ENCODE data around the gene FANCM.
"Not testable (repeated sequence)": the region's sequence is repeated elsewhere in the genome, so short reads cannot be mapped to it uniquely, and the experiment has no call there.

The FANCM gene

DNA sequence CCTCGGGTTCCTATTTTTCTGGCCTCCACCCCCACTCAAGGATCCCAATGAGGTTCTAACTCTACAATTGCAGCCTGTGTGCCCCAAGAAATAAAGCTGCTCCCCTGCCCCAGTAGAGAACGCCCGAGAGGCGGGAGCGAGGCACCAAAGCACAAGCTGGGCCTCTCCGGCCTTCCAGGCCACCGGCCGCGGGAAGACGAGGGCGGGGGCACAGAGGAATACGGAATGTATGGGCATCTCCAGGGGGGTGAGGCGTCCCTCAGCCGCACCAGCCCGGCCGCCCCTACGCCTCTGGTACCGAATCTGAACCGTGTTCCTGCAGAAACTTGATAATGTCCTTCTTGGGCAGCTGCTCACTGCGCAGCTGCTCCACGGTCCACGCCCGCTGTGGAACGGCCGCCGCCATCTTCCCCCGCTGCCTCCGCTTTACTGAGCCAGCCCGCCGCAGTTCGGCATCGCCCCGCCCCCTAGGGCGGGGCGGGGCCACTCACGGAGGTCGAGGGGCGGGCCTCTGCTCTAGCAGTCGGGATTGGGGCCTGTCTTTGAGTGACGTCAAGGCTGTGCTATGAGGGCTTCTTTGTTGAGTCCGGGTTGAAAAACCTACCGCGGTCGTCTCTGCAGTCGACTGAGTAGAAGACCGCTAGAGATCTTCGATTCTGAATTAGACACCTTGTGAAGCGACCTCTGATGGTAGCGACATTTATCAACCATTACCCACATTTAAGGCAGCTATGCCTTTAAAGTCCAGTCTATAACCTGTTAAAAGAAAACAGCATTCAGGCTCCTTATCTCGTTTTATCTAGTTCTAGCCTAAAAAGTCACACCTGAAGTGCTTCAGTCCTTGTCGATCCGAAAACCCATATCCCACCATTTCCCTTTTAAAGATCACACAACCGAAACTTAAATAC is 1.4 kb upstream of the FANCM start, which contains the start of gene FKBP3:
FKBP3 (minus strand) TSS at position 431 of the 908 bp plus-strand sequence; CDS start at position 406, 25 bp downstream.
- peak within 1 kb of the TSS; percentile 61 for H3K27ac ChIP-seq
- no peaks in the 10 kb centered on the region for H3K36me3 ChIP-seq (ENCODE audit: insufficient read depth)
- peaks cover 51% of the 10 kb centered on the region for H3K79me2 ChIP-seq (ENCODE audit: insufficient read depth, low read depth)
- no peak within 1 kb of the TSS for H3K4me3 ChIP-seq (IDR thresholded peaks at IDR 0.05; ENCODE audit: insufficient read depth, low read depth, low read length)
- H3K4me1 ChIP-seq (ENCODE audit: low read depth, poor library complexity, severe bottlenecking) = peaks cover 25% of the 10 kb centered on the region
- H3K27me3 ChIP-seq (ENCODE audit: insufficient read depth, low read depth) = no peaks in the 10 kb centered on the region
- peak within 1 kb of the TSS; percentile 84 for H3K4me2 ChIP-seq
- TF ChIP-seq, protein P1, sequence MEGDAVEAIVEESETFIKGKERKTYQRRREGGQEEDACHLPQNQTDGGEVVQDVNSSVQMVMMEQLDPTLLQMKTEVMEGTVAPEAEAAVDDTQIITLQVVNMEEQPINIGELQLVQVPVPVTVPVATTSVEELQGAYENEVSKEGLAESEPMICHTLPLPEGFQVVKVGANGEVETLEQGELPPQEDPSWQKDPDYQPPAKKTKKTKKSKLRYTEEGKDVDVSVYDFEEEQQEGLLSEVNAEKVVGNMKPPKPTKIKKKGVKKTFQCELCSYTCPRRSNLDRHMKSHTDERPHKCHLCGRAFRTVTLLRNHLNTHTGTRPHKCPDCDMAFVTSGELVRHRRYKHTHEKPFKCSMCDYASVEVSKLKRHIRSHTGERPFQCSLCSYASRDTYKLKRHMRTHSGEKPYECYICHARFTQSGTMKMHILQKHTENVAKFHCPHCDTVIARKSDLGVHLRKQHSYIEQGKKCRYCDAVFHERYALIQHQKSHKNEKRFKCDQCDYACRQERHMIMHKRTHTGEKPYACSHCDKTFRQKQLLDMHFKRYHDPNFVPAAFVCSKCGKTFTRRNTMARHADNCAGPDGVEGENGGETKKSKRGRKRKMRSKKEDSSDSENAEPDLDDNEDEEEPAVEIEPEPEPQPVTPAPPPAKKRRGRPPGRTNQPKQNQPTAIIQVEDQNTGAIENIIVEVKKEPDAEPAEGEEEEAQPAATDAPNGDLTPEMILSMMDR (conservative IDR thresholded peaks at IDR 0.05; ENCODE audit: low read depth, low read length) = no peak
- peak within 1 kb of the TSS; percentile 89 for H2AFZ ChIP-seq (ENCODE audit: low read depth)
- peak within 1 kb of the TSS; percentile 81; the same call in 1 of the 2 replicates for H3K9ac ChIP-seq
- no peaks in the 10 kb centered on the region for H4K20me1 ChIP-seq (ENCODE audit: insufficient read depth)

DNA sequence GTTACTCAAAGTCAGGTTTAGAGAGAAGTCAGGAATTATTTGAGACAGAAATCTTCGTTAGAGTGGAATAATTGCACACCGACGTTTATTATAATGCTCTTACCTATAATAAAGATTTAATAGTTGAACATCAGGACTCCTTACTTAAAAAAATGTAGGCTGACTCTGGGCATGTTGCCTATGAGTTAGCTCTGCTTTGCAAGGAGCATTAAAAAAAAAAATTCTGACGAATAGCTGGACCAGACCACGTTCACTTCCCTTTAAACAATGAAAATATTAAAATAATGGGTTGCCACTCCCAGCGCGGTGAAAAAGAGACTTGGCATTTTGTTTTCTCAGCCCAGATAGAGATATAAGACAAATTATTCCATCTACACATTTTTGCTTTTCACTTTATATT is 574 bp upstream of the FANCM start:
- Histone ChIP-seq H3K4me2 (peak overlapping the region; percentile 84), H3K4me1 (ENCODE audit: low read depth, poor library complexity, severe bottlenecking) (peaks cover 25% of the 10 kb centered on the region), H3K4me3 (IDR thresholded peaks at IDR 0.05; ENCODE audit: insufficient read depth, low read depth, low read length) (no peak overlapping the region), H3K27ac (peak overlapping the region; percentile 61), H3K9ac (peak overlapping the region; percentile 81; the same call in 1 of the 2 replicates), H2AFZ (ENCODE audit: low read depth) (peak overlapping the region; percentile 89), H3K79me2 (ENCODE audit: insufficient read depth, low read depth) (peaks cover 57% of the 10 kb centered on the region), H3K36me3 (ENCODE audit: insufficient read depth) (no peaks in the 10 kb centered on the region), H4K20me1 (ENCODE audit: insufficient read depth) (no peaks in the 10 kb centered on the region), H3K27me3 (ENCODE audit: insufficient read depth, low read depth) (no peaks in the 10 kb centered on the region)
- TF ChIP-seq, protein P1 (conservative IDR thresholded peaks at IDR 0.05; ENCODE audit: low read depth, low read length) = no peak

DNA sequence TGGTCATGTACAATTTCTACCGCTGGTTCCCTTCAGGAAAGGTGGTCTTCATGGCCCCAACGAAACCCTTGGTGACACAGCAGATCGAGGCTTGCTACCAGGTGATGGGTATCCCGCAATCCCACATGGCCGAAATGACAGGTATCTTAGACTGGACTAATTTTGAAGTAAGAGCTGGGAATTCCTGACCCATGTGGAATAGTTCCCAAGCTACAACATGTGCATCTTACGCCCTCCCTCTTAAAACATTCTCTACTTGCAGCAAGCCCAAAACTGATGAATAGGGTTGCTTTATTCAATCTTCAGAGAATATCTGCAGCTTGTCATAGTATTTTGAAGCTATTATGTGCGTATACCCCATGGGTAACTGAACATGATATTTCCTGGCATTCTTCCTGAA is 669 bp downstream of the FANCM start:
- H4K20me1 ChIP-seq (ENCODE audit: insufficient read depth) = no peaks in the 10 kb centered on the region
- H2AFZ ChIP-seq (ENCODE audit: low read depth) = peak overlapping the region; percentile 54; the same call in 1 of the 2 replicates
- peak overlapping the region; percentile 81; the same call in 1 of the 2 replicates for H3K9ac ChIP-seq
- H3K27me3 ChIP-seq (ENCODE audit: insufficient read depth, low read depth) = no peaks in the 10 kb centered on the region
- H3K4me1 ChIP-seq (ENCODE audit: low read depth, poor library complexity, severe bottlenecking) = peaks cover 25% of the 10 kb centered on the region
- peak overlapping the region; percentile 61; the same call in 1 of the 2 replicates for H3K27ac ChIP-seq
- peak overlapping the region; percentile 88 for H3K4me2 ChIP-seq
- H3K79me2 ChIP-seq (ENCODE audit: insufficient read depth, low read depth) = peaks cover 65% of the 10 kb centered on the region
- TF ChIP-seq, protein P1 (conservative IDR thresholded peaks at IDR 0.05; ENCODE audit: low read depth, low read length) = no peak
- no peaks in the 10 kb centered on the region for H3K36me3 ChIP-seq (ENCODE audit: insufficient read depth)
- H3K4me3 ChIP-seq (IDR thresholded peaks at IDR 0.05; ENCODE audit: insufficient read depth, low read depth, low read length) = no peak overlapping the region

DNA sequence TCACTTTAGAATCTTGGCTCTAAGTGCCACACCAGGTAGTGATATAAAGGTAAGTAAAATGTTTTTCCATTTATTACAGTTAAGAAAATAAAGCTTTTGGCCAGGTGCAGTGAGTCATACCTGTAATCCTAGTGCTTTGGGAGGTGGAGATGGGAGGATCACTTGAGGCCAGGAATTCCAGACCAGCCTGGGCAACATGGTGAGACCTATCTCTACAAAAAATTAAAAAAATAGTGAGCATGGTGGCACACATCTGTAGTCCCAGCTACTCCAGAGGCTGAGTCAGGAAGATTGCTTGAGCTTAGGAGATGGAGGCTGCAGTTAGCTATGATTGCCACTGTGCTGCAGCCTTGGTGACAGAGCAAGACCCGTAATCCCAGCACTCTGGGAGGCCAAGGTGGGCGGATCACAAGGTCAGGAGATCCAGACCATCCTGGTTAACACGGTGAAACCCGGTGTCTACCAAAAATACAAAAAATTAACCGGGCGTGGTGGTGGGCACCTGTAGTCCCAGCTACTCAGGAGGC is 5.0 kb downstream of the FANCM start:
- Histone ChIP-seq H3K27ac (no peak overlapping the region), H3K4me2 (no peak overlapping the region), H3K9ac (no peak overlapping the region)

DNA sequence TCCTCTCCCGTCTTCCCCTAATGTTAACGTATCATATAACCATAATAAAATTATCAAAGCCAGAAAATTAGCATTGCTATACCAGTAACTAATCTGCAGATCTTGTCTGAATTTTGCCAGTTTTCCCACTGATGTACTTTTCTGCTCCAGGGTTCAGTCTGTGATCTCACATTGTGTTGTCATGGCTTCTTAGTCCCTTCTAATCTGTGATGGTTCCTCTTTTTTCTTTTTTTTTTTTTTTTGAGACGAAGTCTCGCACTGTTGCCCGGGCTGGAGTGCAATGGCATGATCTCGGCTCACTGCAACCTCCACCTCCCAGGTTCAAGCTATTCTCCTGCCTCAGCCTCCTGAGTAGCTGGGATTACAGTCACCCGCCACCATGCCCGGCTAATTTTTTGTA is 6.4 kb downstream of the FANCM start:
- not testable (repeated sequence) for H3K27me3 ChIP-seq (ENCODE audit: insufficient read depth, low read depth); H3K4me3 ChIP-seq (IDR thresholded peaks at IDR 0.05; ENCODE audit: insufficient read depth, low read depth, low read length); H3K27ac ChIP-seq; H3K9ac ChIP-seq; H3K4me2 ChIP-seq; H3K36me3 ChIP-seq (ENCODE audit: insufficient read depth); H4K20me1 ChIP-seq (ENCODE audit: insufficient read depth); H2AFZ ChIP-seq (ENCODE audit: low read depth)
- Histone ChIP-seq H3K4me1 (ENCODE audit: low read depth, poor library complexity, severe bottlenecking) (peaks cover 21% of the 10 kb centered on the region), H3K79me2 (ENCODE audit: insufficient read depth, low read depth) (peaks cover 36% of the 10 kb centered on the region)

More for the DNA sequence above, 5.0 kb downstream of the FANCM start:
- Histone ChIP-seq H2AFZ (ENCODE audit: low read depth) (no peak overlapping the region), H3K79me2 (ENCODE audit: insufficient read depth, low read depth) (peaks cover 49% of the 10 kb centered on the region), H3K4me3 (IDR thresholded peaks at IDR 0.05; ENCODE audit: insufficient read depth, low read depth, low read length) (no peak overlapping the region), H4K20me1 (ENCODE audit: insufficient read depth) (no peaks in the 10 kb centered on the region), H3K27me3 (ENCODE audit: insufficient read depth, low read depth) (no peaks in the 10 kb centered on the region), H3K4me1 (ENCODE audit: low read depth, poor library complexity, severe bottlenecking) (peaks cover 21% of the 10 kb centered on the region), H3K36me3 (ENCODE audit: insufficient read depth) (no peaks in the 10 kb centered on the region)
- TF ChIP-seq, protein P1 (conservative IDR thresholded peaks at IDR 0.05; ENCODE audit: low read depth, low read length) = no peak
